ENCODE results near the gene GNA12. TPM values are rescaled to one million over a fixed set of nuclear protein-coding genes. Genes with fewer than 3 reads are reported as not detected.

GNA12 gene
- total and polyA plus RNA-seq, 10 of the 15 experiments (the other 5 are each of a cell fraction or from before 2014, with no cell fraction given): 1.9 to 51.8 (median 12.6) TPM

DNA sequence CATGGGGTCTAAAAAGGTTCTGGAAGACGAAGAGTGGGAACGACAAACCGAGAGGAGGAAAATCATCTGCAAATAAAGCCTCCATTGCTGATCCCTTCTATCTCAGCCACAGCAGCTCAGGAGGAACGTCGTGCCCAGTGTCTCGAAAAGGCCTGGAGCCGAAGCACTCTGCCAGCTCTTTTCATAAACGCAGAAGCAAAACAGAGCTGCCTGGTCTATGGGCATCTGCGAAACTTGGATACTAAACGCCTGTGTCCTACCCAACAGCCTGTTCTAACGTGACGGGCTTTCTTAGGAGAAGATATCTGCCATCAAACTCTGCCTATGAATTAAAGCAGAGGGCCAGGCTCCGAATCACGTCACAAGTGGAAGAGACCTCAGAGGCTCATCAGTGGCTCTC lies 68.7 kb downstream of the GNA12 start (continued):
- TF ChIP-seq, protein P1, sequence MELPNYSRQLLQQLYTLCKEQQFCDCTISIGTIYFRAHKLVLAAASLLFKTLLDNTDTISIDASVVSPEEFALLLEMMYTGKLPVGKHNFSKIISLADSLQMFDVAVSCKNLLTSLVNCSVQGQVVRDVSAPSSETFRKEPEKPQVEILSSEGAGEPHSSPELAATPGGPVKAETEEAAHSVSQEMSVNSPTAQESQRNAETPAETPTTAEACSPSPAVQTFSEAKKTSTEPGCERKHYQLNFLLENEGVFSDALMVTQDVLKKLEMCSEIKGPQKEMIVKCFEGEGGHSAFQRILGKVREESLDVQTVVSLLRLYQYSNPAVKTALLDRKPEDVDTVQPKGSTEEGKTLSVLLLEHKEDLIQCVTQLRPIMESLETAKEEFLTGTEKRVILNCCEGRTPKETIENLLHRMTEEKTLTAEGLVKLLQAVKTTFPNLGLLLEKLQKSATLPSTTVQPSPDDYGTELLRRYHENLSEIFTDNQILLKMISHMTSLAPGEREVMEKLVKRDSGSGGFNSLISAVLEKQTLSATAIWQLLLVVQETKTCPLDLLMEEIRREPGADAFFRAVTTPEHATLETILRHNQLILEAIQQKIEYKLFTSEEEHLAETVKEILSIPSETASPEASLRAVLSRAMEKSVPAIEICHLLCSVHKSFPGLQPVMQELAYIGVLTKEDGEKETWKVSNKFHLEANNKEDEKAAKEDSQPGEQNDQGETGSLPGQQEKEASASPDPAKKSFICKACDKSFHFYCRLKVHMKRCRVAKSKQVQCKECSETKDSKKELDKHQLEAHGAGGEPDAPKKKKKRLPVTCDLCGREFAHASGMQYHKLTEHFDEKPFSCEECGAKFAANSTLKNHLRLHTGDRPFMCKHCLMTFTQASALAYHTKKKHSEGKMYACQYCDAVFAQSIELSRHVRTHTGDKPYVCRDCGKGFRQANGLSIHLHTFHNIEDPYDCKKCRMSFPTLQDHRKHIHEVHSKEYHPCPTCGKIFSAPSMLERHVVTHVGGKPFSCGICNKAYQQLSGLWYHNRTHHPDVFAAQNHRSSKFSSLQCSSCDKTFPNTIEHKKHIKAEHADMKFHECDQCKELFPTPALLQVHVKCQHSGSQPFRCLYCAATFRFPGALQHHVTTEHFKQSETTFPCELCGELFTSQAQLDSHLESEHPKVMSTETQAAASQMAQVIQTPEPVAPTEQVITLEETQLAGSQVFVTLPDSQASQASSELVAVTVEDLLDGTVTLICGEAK (IDR thresholded peaks at IDR 0.05; ENCODE audit: borderline replicate concordance): no peak
- no peak for TF ChIP-seq MXI1 (IDR thresholded peaks at IDR 0.05; ENCODE audit: low read depth, low read length)

DNA sequence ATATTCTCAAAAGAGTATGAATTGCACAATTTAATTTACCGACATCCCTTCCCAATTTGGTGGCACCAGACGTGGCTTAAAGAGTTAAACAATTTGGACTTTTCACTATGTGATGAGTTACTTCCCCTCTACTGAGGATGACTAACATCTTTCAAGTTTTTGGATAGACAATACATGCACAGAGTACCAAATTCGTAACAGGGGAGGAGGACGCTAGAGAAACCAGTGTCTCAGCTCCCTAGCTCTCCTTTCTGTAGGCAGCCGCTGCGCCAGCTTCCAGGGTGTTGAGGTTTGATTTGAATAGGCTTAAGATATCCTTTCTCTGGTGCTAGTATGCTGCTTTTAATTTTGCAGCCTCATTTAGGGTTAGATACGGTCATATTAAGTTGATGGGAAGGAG lies 69.2 kb downstream of the GNA12 start:
- ATAC-seq: no peak
- H3K9me3 ChIP-seq (replicated peaks; ENCODE audit: control insufficient read depth, insufficient read depth, low read length): no peaks in the 10 kb centered on the region; the same call in 2 of the 3 replicates
- H3K9ac ChIP-seq (ENCODE audit: control insufficient read depth, insufficient read depth, low read length): no peak overlapping the region
- CTCF ChIA-PET: interaction anchor here (0.6 kb wide), 1 partner anchor 10 kb away, joined by 3 read pairs; no protein-coding TSS in a partner anchor
- H3K79me2 ChIP-seq (ENCODE audit: control insufficient read depth, insufficient read depth, low read length): no peaks in the 10 kb centered on the region
- intact Hi-C loops (cut with micrococcal nuclease; ENCODE audit: unreplicated experiment): no loop called here
- SMC1A ChIA-PET (ENCODE audit: uncharacterized antibody, unreplicated experiment): interaction anchor here (1.4 kb wide), 1 partner anchor 9 kb away, joined by 4 read pairs; no protein-coding TSS in a partner anchor
- POLR2A ChIA-PET: no interaction called here
- no peak for DNase-seq (ENCODE audit: low read depth, low spot score)
- H2AFZ ChIP-seq (ENCODE audit: control insufficient read depth, low read depth, low read length): no peak overlapping the region
- no peak for FAIRE-seq
- H3K4me3 ChIP-seq: no peak overlapping the region
- H4K20me1 ChIP-seq (ENCODE audit: control insufficient read depth, insufficient read depth): no peaks in the 10 kb centered on the region
- H3K36me3 ChIP-seq (ENCODE audit: control insufficient read depth in 2 of 2, insufficient read depth in 2 of 2, low read length in 1 of 2): peaks cover 0 to 1% of the 10 kb centered on the region in 2 experiments; a peak in 2 of 4 replicates
- H3K4me1 ChIP-seq (ENCODE audit: control insufficient read depth, insufficient read depth, low read length): peaks cover 10% of the 10 kb centered on the region
- BruUV-seq (replicated peaks): no TSS peak
- H3K4me2 ChIP-seq (ENCODE audit: control insufficient read depth, insufficient read depth): no peak overlapping the region
- in situ Hi-C loops (cut with MboI): no loop called here
- RAD21 ChIA-PET (ENCODE audit: unreplicated experiment): interaction anchor here (1.1 kb wide), 1 partner anchor 64 kb away, joined by 4 read pairs; no protein-coding TSS in a partner anchor
- H3K27me3 ChIP-seq (replicated peaks in 1 of 2; ENCODE audit: control insufficient read depth in 2 of 2, insufficient read depth in 2 of 2, low read length in 1 of 2): no peaks in the 10 kb centered on the region
- H3K27ac ChIP-seq (ENCODE audit: control insufficient read depth, insufficient read depth): no peak overlapping the region
- 95% methylated on average over 7 of the region's 7 CpGs for WGBS (ENCODE audit: insufficient coverage, insufficient replicate concordance, low lambda C conversion rate, missing lambda C conversion rate)
- TF ChIP-seq, protein P2, sequence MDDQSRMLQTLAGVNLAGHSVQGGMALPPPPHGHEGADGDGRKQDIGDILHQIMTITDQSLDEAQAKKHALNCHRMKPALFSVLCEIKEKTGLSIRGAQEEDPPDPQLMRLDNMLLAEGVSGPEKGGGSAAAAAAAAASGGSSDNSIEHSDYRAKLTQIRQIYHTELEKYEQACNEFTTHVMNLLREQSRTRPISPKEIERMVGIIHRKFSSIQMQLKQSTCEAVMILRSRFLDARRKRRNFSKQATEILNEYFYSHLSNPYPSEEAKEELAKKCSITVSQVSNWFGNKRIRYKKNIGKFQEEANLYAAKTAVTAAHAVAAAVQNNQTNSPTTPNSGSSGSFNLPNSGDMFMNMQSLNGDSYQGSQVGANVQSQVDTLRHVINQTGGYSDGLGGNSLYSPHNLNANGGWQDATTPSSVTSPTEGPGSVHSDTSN (IDR thresholded peaks at IDR 0.05; ENCODE audit: insufficient replicate concordance, low read depth, low read length): no peak
- TF ChIP-seq MYC (IDR thresholded peaks at IDR 0.05; ENCODE audit: insufficient read depth, insufficient read length, insufficient replicate concordance, low read length, severe bottlenecking) (no peak), PAX8 (IDR thresholded peaks at IDR 0.05) (no peak), GABPA (IDR thresholded peaks at IDR 0.05; ENCODE audit: low read depth) (no peak), TCF7 (IDR thresholded peaks at IDR 0.05; ENCODE audit: borderline replicate concordance) (no peak), SIN3A (IDR thresholded peaks at IDR 0.05; ENCODE audit: low read depth, low read length) (no peak), RB1 (IDR thresholded peaks at IDR 0.05; ENCODE audit: borderline replicate concordance) (no peak)
- TF ChIP-seq, protein P3, sequence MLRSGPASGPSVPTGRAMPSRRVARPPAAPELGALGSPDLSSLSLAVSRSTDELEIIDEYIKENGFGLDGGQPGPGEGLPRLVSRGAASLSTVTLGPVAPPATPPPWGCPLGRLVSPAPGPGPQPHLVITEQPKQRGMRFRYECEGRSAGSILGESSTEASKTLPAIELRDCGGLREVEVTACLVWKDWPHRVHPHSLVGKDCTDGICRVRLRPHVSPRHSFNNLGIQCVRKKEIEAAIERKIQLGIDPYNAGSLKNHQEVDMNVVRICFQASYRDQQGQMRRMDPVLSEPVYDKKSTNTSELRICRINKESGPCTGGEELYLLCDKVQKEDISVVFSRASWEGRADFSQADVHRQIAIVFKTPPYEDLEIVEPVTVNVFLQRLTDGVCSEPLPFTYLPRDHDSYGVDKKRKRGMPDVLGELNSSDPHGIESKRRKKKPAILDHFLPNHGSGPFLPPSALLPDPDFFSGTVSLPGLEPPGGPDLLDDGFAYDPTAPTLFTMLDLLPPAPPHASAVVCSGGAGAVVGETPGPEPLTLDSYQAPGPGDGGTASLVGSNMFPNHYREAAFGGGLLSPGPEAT (IDR thresholded peaks at IDR 0.05; ENCODE audit: low read depth): no peak
- TF ChIP-seq, protein P4, sequence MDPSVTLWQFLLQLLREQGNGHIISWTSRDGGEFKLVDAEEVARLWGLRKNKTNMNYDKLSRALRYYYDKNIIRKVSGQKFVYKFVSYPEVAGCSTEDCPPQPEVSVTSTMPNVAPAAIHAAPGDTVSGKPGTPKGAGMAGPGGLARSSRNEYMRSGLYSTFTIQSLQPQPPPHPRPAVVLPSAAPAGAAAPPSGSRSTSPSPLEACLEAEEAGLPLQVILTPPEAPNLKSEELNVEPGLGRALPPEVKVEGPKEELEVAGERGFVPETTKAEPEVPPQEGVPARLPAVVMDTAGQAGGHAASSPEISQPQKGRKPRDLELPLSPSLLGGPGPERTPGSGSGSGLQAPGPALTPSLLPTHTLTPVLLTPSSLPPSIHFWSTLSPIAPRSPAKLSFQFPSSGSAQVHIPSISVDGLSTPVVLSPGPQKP (IDR thresholded peaks at IDR 0.05; ENCODE audit: low read depth, low read length): no peak
